HepG2 (cell line): ENCODE results near the gene PSMG4. TPM values are rescaled to one million over a fixed set of nuclear protein-coding genes. Genes with fewer than 3 reads are reported as not detected.

ENCODE experiments used
- ATAC-seq: fragments of 200-7000 bp; cut with Tn5 transposase; 3 replicates; pipeline ENCODE4 v1.9.1; 2020; ENCODE audit warnings: mild to moderate bottlenecking, moderate library complexity
- BruUV-seq: library from RNA; stranded (reverse); fragments of 400-500 nt; replicated peaks from 2 replicates; lab custom pipeline; 2021; lab: Mats Ljungman, UMichigan
- CTCF ChIA-PET: fragments of 300-600 bp; formaldehyde crosslinking; extraction: SDS; loops from one replicate; lab custom pipeline; 2021; ENCODE audit warnings: low total read pairs, inconsistent platforms, low intra/inter-chr PET ratio; lab: Yijun Ruan, JAX
- POLR2A ChIA-PET: fragments of 350-600 bp; sonication (Branson Sonifier 250); formaldehyde crosslinking; loops from one replicate; lab custom pipeline; 2020; ENCODE audit warnings: antibody characterized with exemption, inconsistent platforms; lab: Yijun Ruan, JAX
- DNase-seq: peaks from one replicate; pipeline ENCODE4 v3.0.0-alpha.2; 2015; ENCODE audit warnings: low spot score
- FAIRE-seq: peaks from 3 replicates; lab custom pipeline; 2011; peaks lifted over from hg19 to GRCh38; lab: Jason Lieb, UNC
- H2AFZ ChIP-seq: one replicate; pipeline ENCODE4 v1.6.1; 2011; ENCODE audit warnings: low read length, inconsistent platforms
- H3K27ac ChIP-seq: fragments of 300-600 bp; 3 replicates; pipeline ENCODE4 v1.8.0; 2011; ENCODE audit warnings: mixed run types, mild to moderate bottlenecking, mixed read lengths, low read length, inconsistent platforms; ENCODE audit not compliant: insufficient read depth; ENCODE audit errors: extremely low read length
- H3K27me3 ChIP-seq, 2 experiments: fragments of 200-600 bp in 1 of 2; 2 replicates in 1 of 2; 3 replicates in 1 of 2; pipeline versions ENCODE4 v1.6.0 to v1.8.0; 2011; ENCODE audit warnings: low read length in 2 of 2, mild to moderate bottlenecking in 2 of 2, moderate library complexity in 2 of 2, inconsistent platforms in 1 of 2; ENCODE audit not compliant: insufficient read depth in 2 of 2, control insufficient read depth in 1 of 2
- H3K36me3 ChIP-seq, 2 experiments: fragments of 200-600 bp in 1 of 2; replicated peaks in 1 of 2; 2 replicates in 1 of 2; 3 replicates in 1 of 2; pipeline versions ENCODE4 v1.5.1 to v1.8.0; 2011; ENCODE audit warnings: low read length in 2 of 2, inconsistent platforms in 1 of 2; ENCODE audit not compliant: insufficient read depth in 2 of 2, control insufficient read depth in 1 of 2
- H3K4me1 ChIP-seq: 2 replicates; pipeline ENCODE4 v1.5.1; 2012; ENCODE audit warnings: low read length, inconsistent platforms; ENCODE audit not compliant: insufficient read depth
- H3K4me2 ChIP-seq: 2 replicates; pipeline ENCODE4 v1.6.0; 2011; ENCODE audit warnings: low read depth, low read length, inconsistent platforms
- H3K4me3 ChIP-seq, 3 experiments: fragments of 200-600 bp in 1 of 3; sonication (generic), shearing (Covaris generic) in 1 of 3; replicated peaks in 1 of 3; 2 replicates each; pipeline ENCODE4 v1.5.1; 2011 to 2016; ENCODE audit warnings: low read length in 3 of 3, inconsistent platforms in 2 of 3, low read depth in 2 of 3, mild to moderate bottlenecking in 2 of 3, control low read depth in 1 of 3, mixed read lengths in 1 of 3; ENCODE audit not compliant: insufficient read depth in 1 of 3
- H3K79me2 ChIP-seq: one replicate; pipeline ENCODE4 v1.6.1; 2011; ENCODE audit warnings: low read length, inconsistent platforms; ENCODE audit not compliant: insufficient read depth
- H3K9ac ChIP-seq: 2 replicates; pipeline ENCODE4 v1.6.0; 2011; ENCODE audit warnings: mild to moderate bottlenecking, low read depth, low read length, inconsistent platforms; ENCODE audit not compliant: insufficient read depth
- H3K9me3 ChIP-seq: 2 replicates; pipeline ENCODE4 v1.5.1; 2012; ENCODE audit warnings: mild to moderate bottlenecking, low read length
- H4K20me1 ChIP-seq: 2 replicates; pipeline ENCODE4 v1.6.0; 2011; ENCODE audit warnings: inconsistent platforms, mild to moderate bottlenecking, low read length, moderate library complexity; ENCODE audit not compliant: insufficient read depth
- ATF7 ChIP-seq, 2 experiments: fragments of 450-650 bp in 1 of 2; sonication (generic) in 1 of 2; formaldehyde crosslinking in 1 of 2; IDR thresholded peaks; 2 replicates each; pipeline versions ENCODE4 v1.4.0 to v1.6.1; 2016 to 2020; ENCODE audit warnings: antibody characterized with exemption in 1 of 2, mild to moderate bottlenecking in 1 of 2, missing genetic modification reagents in 1 of 2
- PAXIP1 ChIP-seq: sonication (generic); formaldehyde crosslinking; conservative IDR thresholded peaks from 2 replicates; pipeline ENCODE4 v1.4.0; 2020; ENCODE audit warnings: mild to moderate bottlenecking, missing genetic modification reagents, moderate library complexity
- U2AF2 ChIP-seq: fragments of 200-400 bp; formaldehyde crosslinking; IDR thresholded peaks from 2 replicates; pipeline ENCODE4 v1.6.1; 2017; ENCODE audit warnings: low read depth, mild to moderate bottlenecking, low read length
- ZFP36 ChIP-seq: fragments of 150-350 bp; IDR thresholded peaks from 2 replicates; pipeline ENCODE4 v1.6.1; 2018; ENCODE audit warnings: borderline replicate concordance, low read length, low read depth; ENCODE audit not compliant: partially characterized antibody
- ZNF121 ChIP-seq: sonication (generic); formaldehyde crosslinking; IDR thresholded peaks from 2 replicates; pipeline ENCODE4 v1.5.0; 2020; ENCODE audit warnings: mild to moderate bottlenecking, missing genetic modification reagents
- ZSCAN9 ChIP-seq: IDR thresholded peaks from 2 replicates; pipeline ENCODE4 v1.6.1; 2016; ENCODE audit warnings: borderline replicate concordance
- WGBS: methylation state at CpG from one replicate; pipeline ENCODE4 v1.1.6; 2017; ENCODE audit warnings: low lambda C conversion rate; 5-methylcytosine and 5-hydroxymethylcytosine counted together
- in situ Hi-C: cut with HindIII; loops from 2 replicates; pipeline ENCODE4 v1.10.0; 2017; ENCODE audit warnings: low pct_unique_long_range_greater_than_20kb; ENCODE audit not compliant: extremely low pct_ligation_motif_present
- intact Hi-C: fragments of 100-400 bp; cut with micrococcal nuclease; formaldehyde crosslinking; loops from one replicate; pipeline ENCODE4 v1.10.0; 2022; ENCODE audit not compliant: unreplicated experiment
- polyA plus RNA-seq, 8 experiments: library from polyadenylated mRNA; depleted of rRNA in 3 of 8; stranded (reverse) in 7 of 8; unstranded in 1 of 8; fragments of >200 nt; fragmentation: Illumina TruSeq in 4 of 8; extraction: Trizol in 4 of 8; gene quantifications; 2 replicates each; pipeline versions ENCODE4 v1.2.1 to v1.2.3, GENCODE V29; 2011 to 2016; ENCODE audit warnings: low read depth in 4 of 8, missing spikeins in 1 of 8, mixed read lengths in 1 of 8; ENCODE audit not compliant: insufficient read depth in 1 of 8
- total RNA-seq, 5 experiments: library from RNA; depleted of rRNA; stranded (reverse); fragments of >200 nt; fragmentation: Illumina TruSeq; extraction: Trizol; gene quantifications; 2 replicates each; pipeline ENCODE4 v1.2.3, GENCODE V29; 2016; ENCODE audit warnings: low read depth in 1 of 5
- TF ChIP-seq, protein P1 (sequence below): sonication (generic); formaldehyde crosslinking; IDR thresholded peaks from 2 replicates; pipeline ENCODE4 v1.4.0; 2020; ENCODE audit warnings: missing genetic modification reagents, mild to moderate bottlenecking, borderline replicate concordance

Gene PSMG4
- total and polyA plus RNA-seq, 2 of the 13 experiments (the other 11 are each of a cell fraction or from before 2014, with no cell fraction given), result 28.5 to 32.8 TPM

DNA sequence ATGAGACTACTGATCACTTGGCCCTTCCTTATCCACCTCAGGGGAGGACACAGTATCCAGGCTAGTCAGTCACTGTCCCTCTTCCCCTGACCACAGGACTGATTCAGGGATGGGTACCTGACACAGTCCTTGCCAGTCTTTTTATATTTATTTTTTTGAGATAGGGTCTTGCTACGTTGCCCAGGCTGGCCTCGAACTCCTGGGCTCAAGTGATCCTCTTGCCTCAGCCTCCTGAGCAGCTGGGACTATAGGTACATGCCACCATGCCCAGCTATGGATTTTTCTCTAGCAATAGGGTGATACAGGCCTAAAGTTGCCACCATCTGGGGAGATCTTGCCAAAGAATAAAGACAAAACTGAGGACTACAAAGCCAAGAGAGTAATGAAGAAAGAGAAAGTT, 41.5 kb upstream of the PSMG4 start:
- H3K9me3 ChIP-seq, result no peaks in the 10 kb centered on the region
- H3K4me2 ChIP-seq, result no peak overlapping the region
- ChIA-PET POLR2A (no interaction called here), CTCF (no interaction called here)
- intact Hi-C loops, result no loop called here
- TF ChIP-seq ZFP36 (no peak), ATF7 (IDR thresholded peaks at IDR 0.05) (peak; percentile 88; the same call in 1 of the 2 replicates), ATF7 (CRISPR knock-in tag; IDR thresholded peaks at IDR 0.05) (no peak), U2AF2 (no peak), PAXIP1 (CRISPR knock-in tag) (no peak), ZNF121 (CRISPR knock-in tag) (0 out of 2 replicates have a peak, but pooled peaks have one; percentile 18), ZSCAN9 (CRISPR knock-in tag) (no peak)
- TF ChIP-seq, protein P1, sequence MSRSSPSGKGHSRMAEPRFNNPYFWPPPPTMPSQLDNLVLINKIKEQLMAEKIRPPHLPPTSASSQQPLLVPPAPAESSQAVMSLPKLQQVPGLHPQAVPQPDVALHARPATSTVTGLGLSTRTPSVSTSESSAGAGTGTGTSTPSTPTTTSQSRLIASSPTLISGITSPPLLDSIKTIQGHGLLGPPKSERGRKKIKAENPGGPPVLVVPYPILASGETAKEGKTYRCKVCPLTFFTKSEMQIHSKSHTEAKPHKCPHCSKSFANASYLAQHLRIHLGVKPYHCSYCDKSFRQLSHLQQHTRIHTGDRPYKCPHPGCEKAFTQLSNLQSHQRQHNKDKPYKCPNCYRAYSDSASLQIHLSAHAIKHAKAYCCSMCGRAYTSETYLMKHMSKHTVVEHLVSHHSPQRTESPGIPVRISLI (CRISPR knock-in tag), result no peak
- no peak overlapping the region for H3K27ac ChIP-seq
- H3K9ac ChIP-seq, result no peak overlapping the region
- H3K79me2 ChIP-seq, result no peaks in the 10 kb centered on the region
- no peaks in the 10 kb centered on the region for H3K4me1 ChIP-seq
- in situ Hi-C loops, result no loop called here
- 34% methylated on average over 2 of the region's 2 CpGs for WGBS
- FAIRE-seq (no peak), DNase-seq (no peak), ATAC-seq (no peak)
- H3K27me3 ChIP-seq, result peaks cover 6 to 51% of the 10 kb centered on the region in 2 experiments
- H2AFZ ChIP-seq, result no peak overlapping the region
- no peak overlapping the region for H3K4me3 ChIP-seq
- H3K36me3 ChIP-seq, result no peaks in the 10 kb centered on the region
- H4K20me1 ChIP-seq, result no peaks in the 10 kb centered on the region
- BruUV-seq, result no TSS peak
